KMS-11 (cell line): ENCODE results near the gene WDR64.

Source experiments
- H2AFZ ChIP-seq: fragments of 200-600 bp; sonication (generic); 2 replicates; pipeline ENCODE4 v1.6.1; 2016; ENCODE audit warnings: antibody characterized with exemption, mixed run types, low read depth
- H3K27ac ChIP-seq: fragments of 200-600 bp; sonication (generic); 2 replicates; pipeline ENCODE4 v1.6.1; 2016; ENCODE audit warnings: mild to moderate bottlenecking, mixed run types
- H3K27me3 ChIP-seq: fragments of 200-600 bp; sonication (generic); 2 replicates; pipeline ENCODE4 v1.6.1; 2017; ENCODE audit warnings: mild to moderate bottlenecking, low read depth, mixed run types, moderate library complexity; ENCODE audit not compliant: insufficient read depth
- H3K36me3 ChIP-seq: fragments of 200-600 bp; sonication (generic); 2 replicates; pipeline ENCODE4 v1.6.1; 2017; ENCODE audit warnings: mild to moderate bottlenecking, mixed run types; ENCODE audit not compliant: insufficient read depth
- H3K4me1 ChIP-seq: fragments of 200-600 bp; sonication (generic); 2 replicates; pipeline ENCODE4 v1.6.1; 2016; ENCODE audit warnings: mild to moderate bottlenecking, low read depth, mixed run types; ENCODE audit not compliant: poor library complexity, severe bottlenecking
- H3K4me2 ChIP-seq: fragments of 200-600 bp; sonication (generic); 2 replicates; pipeline ENCODE4 v1.7.0; 2016; ENCODE audit warnings: mild to moderate bottlenecking, mixed run types
- H3K4me3 ChIP-seq: fragments of 200-600 bp; sonication (generic); IDR thresholded peaks from 2 replicates; pipeline ENCODE4 v1.6.1; 2017; ENCODE audit warnings: low read depth, low read length, mixed read lengths; ENCODE audit not compliant: insufficient read depth
- H3K79me2 ChIP-seq: fragments of 200-600 bp; sonication (generic); 2 replicates; pipeline ENCODE4 v1.6.1; 2016; ENCODE audit warnings: low read depth, mixed run types; ENCODE audit not compliant: insufficient read depth
- H3K9ac ChIP-seq: fragments of 200-600 bp; sonication (generic); 2 replicates; pipeline ENCODE4 v1.6.1; 2016; ENCODE audit warnings: mild to moderate bottlenecking, mixed run types
- H4K20me1 ChIP-seq: fragments of 200-600 bp; sonication (generic); 2 replicates; pipeline ENCODE4 v1.6.1; 2016; ENCODE audit warnings: mild to moderate bottlenecking, mixed run types; ENCODE audit not compliant: insufficient read depth
- TF ChIP-seq, protein P1 (sequence below): fragments of 200-600 bp; sonication (generic); conservative IDR thresholded peaks from 2 replicates; pipeline ENCODE4 v1.6.1; 2017; ENCODE audit warnings: low read depth, mild to moderate bottlenecking, antibody characterized with exemption, low read length, moderate library complexity, mixed read lengths

WDR64 gene

GRCh38 chr1:241840164-241840563, 188.1 kb downstream of the WDR64 start:
- TF ChIP-seq, protein P1, sequence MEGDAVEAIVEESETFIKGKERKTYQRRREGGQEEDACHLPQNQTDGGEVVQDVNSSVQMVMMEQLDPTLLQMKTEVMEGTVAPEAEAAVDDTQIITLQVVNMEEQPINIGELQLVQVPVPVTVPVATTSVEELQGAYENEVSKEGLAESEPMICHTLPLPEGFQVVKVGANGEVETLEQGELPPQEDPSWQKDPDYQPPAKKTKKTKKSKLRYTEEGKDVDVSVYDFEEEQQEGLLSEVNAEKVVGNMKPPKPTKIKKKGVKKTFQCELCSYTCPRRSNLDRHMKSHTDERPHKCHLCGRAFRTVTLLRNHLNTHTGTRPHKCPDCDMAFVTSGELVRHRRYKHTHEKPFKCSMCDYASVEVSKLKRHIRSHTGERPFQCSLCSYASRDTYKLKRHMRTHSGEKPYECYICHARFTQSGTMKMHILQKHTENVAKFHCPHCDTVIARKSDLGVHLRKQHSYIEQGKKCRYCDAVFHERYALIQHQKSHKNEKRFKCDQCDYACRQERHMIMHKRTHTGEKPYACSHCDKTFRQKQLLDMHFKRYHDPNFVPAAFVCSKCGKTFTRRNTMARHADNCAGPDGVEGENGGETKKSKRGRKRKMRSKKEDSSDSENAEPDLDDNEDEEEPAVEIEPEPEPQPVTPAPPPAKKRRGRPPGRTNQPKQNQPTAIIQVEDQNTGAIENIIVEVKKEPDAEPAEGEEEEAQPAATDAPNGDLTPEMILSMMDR: no peak
- Histone ChIP-seq H3K27me3 (no peaks in the 10 kb centered on the region), H3K4me3 (no peak overlapping the region), H3K36me3 (no peaks in the 10 kb centered on the region), H2AFZ (no peak overlapping the region), H4K20me1 (no peaks in the 10 kb centered on the region), H3K4me1 (peaks cover 25% of the 10 kb centered on the region), H3K9ac (no peak overlapping the region; the same call in 1 of the 2 replicates), H3K79me2 (no peaks in the 10 kb centered on the region), H3K4me2 (peak overlapping the region; percentile 73), H3K27ac (no peak overlapping the region)

- H3K9ac ChIP-seq: no peak overlapping the region
- H3K4me3 ChIP-seq: no peak overlapping the region
- H3K36me3 ChIP-seq: no peaks in the 10 kb centered on the region
- H3K4me1 ChIP-seq: peaks cover 29% of the 10 kb centered on the region
- no peak overlapping the region for H3K4me2 ChIP-seq
- TF ChIP-seq, protein P1: no peak
- no peaks in the 10 kb centered on the region for H4K20me1 ChIP-seq
- H3K79me2 ChIP-seq: no peaks in the 10 kb centered on the region
- no peak overlapping the region for H3K27ac ChIP-seq
- H2AFZ ChIP-seq: no peak overlapping the region
- H3K27me3 ChIP-seq: no peaks in the 10 kb centered on the region
Measured at GRCh38 chr1:241841691-241842090, 189.6 kb downstream of the WDR64 start.

- Histone ChIP-seq H3K4me2 (no peak overlapping the region), H3K4me3 (no peak overlapping the region), H3K27ac (no peak overlapping the region), H3K4me1 (peaks cover 37% of the 10 kb centered on the region), H3K27me3 (no peaks in the 10 kb centered on the region), H4K20me1 (no peaks in the 10 kb centered on the region), H3K36me3 (no peaks in the 10 kb centered on the region), H3K9ac (no peak overlapping the region), H2AFZ (no peak overlapping the region), H3K79me2 (no peaks in the 10 kb centered on the region)
- TF ChIP-seq, protein P1: no peak
Measured at GRCh38 chr1:241842565-241842964, 190.5 kb downstream of the WDR64 start.

- Histone ChIP-seq H3K4me2 (peak overlapping the region; percentile 25; the same call in 1 of the 2 replicates), H3K9ac (no peak overlapping the region), H3K4me3 (no peak overlapping the region), H2AFZ (no peak overlapping the region), H4K20me1 (no peaks in the 10 kb centered on the region), H3K79me2 (peaks cover 15% of the 10 kb centered on the region), H3K27ac (no peak overlapping the region), H3K36me3 (no peaks in the 10 kb centered on the region), H3K4me1 (peaks cover 32% of the 10 kb centered on the region), H3K27me3 (no peaks in the 10 kb centered on the region)
- TF ChIP-seq, protein P1: no peak
Measured at GRCh38 chr1:241844593-241844992, 192.5 kb downstream of the WDR64 start.
